Cerebellar cortex (tissue), 1 donor: ENCODE data around the gene FBXL17.
A peak's percentile ranks its signal among the peaks of the same experiment; 100 is the strongest.

ENCODE experiments used
- DNase-seq: peaks from one replicate; pipeline ENCODE4 v3.0.0-alpha.2; 2015; ENCODE audit warnings: low spot score

Gene FBXL17

DNA sequence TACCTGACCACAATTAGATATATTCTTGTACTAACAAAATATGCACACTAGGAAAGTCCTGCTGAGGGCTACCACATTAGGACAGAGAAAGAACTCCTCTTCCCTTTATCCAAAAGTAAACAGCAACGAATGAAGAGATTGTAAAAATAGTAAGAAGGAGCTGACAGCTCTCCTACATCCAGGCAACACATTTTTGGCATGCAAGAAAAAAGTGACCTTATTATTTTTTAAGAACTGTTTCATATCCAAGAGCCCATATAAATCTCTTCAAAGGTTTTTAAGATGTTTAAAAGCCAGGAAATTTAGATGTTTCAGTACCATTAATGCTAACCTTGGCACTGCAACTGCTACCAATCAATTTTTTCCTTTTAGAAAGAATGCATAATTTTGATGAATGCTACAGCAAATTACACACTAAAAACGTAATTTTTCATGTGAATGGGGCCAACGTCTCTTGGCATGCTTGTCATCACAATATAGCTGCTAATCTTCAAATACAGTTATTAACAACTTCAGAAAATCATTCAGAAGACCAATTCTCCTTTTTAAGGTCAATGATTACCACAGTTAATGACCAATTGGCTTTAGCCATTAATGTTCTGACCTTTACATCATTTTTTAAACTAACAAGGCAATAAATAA lies 132.0 kb downstream of the FBXL17 start:
- DNase-seq = no peak

DNA sequence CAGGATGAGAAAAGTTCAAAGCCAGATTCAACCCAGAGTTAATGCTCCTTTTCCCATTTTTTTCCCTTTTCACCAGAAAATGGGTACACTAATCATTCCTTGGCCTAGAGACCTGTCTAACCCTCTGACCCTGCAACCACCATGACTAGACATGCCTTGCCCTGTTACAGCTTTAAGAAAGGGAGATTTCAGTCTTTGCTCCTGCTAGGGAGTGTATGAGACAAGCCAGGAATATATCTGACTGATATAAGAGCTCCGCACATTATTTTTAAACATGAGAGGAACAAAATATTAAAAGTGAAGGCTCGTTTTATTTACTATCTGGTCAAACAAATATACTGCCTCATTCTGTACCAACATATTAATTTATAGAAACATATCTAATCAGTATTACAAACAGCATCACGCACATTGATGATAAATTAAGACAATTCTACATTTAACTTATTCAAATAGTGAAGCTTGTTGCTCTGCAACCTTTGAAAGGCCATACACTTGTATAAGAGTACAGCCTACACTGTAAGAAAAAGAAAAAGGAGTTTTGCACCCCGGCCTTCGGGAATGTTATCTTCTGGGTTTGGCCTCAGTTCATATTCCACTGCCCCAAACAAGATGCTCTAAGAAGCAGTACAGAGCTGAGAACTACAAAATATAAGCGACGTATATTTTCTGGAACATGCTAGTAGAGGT lies 132.7 kb downstream of the FBXL17 start:
- DNase-seq = no peak

DNA sequence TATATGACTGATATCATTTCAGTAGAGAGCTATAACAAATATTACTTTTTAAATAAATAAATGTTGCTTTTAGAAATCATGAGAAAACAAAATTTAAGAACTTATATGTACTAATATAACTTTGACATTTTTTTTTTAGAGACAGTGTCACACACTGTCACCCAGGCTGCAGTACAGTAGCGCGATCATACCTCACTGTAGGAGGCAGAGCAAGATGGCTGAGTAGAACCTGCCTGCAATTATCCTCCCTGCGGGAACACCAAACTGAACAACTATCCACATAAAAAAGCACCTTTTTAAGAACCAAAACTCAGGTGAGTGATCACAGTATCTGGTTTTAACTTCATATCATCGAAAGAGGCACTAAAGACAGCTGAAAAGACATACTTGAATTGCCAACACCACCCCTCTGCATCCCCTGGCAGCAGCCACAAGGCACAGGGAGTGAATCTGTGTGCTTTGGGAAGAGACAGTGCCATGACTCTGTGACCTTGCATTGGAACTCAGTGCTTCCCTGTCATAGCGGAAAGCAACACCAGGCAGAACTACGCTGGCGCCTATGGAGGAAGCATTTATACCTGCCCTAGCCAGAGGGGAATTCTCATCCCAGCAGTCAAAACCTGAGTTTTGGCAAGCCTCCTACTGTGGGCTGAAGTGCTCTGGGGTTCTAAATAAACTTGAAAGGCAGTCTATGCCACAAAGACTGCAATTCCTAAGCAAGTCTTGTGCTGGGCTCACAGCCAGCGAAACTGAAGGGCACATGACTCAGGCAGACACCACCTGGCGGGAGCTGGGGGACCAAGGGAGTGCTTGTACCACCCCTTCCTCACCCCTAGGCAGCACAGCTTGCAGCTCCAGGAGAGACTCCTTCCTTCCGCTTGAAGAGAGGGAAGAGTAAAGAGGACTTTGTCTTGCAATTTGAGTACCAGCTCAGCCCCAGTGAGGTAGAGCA lies 142.7 kb downstream of the FBXL17 start:
- DNase-seq = no peak

DNA sequence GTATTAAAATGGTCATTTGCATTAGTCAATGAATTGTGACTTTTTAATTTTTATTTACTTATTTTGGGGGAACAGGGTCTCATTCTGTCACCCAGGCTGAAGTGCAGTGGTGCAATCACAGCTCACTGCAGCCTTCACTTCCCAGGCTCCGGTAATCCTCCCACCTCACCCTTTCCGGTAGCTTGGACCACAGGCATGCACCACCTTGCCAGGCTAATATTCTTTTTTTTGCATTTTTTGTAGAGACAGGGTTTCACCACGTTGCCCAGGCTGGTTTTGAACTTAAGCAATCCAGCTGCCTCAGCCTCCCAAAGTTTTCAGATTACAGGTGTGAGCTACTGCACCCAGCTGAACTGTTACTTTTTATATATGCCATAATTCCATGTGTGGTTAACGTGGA lies 143.4 kb downstream of the FBXL17 start:
- DNase-seq = no peak

DNA sequence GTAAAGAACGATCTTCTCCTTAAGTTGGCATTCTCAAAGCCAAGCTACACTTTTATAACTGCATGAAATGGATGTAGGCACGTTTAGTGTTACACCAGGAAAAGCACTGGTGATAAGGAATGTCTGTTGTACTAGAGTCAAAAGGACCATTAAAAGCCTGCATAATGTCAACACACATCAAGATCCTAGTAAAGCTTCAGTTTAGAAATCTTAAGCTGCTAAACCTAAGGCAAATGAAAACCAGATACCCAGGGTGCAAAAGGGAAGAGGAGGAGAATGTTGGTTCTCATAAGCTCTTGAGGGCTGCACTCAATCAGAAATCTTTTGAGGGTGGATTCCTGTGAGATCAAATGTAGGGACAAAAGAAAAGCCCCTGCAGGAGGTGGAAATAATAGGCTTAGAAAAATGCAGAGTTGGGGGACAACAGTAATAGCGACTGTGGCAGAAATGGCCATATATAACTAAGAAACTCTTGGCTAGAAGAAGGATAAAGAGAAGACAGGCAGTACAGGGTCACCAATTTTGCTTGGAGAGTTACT lies 148.2 kb downstream of the FBXL17 start:
- no peak for DNase-seq

DNA sequence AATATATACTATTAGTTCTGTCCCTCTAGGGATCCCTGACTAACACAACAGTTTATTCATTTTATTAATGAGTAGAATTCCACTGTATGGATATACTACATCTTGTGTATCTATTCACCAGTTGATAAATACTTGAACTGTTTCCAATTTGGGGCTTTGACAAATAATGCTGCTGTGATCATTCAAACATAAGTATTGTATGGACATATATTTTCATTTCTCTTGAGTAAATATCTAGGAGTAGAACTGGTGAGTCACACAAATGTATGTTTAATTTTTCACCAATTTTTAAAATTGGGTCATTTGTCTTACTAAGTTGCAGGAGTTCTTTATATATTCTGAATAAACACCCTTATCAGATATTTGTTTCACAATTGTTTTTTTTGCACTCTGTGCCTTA lies 149.1 kb downstream of the FBXL17 start:
- DNase-seq = no peak

DNA sequence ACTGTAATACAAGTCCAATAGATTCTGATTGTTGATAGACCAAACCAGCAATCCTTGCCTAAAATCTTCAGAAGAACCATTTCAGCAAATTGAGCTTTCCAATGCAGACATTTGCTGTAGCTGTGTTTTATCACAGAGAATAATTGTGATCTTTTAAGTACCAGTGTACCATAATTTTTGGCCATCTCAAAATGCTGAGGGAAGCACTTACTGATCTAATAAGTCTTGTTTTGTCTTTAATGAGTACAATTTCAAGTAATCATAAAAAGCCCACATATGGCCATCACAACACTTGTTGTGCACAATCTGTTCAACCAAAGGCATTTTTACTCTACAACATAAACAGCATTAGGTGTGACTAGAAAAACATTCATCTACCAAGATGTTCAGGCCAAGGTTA lies 159.9 kb downstream of the FBXL17 start:
- DNase-seq = no peak

DNA sequence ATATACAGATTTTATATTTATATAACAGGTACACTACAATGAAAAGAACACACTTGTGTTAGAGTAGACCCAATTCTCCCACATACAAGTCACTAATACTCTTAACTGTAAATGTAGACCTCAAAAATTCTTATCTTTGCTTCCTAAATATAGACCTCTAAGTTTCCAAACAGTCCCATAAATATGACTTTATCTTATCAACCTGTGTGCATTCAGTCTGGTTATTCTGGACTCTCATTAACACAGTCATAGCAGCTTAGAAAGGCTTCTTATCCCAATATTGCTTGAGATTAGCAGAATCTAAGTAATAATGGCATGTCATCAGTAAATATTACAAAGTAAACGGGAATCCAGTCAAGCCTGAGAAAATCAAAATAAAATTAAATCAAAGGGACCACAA lies 161.1 kb downstream of the FBXL17 start:
- DNase-seq = no peak

DNA sequence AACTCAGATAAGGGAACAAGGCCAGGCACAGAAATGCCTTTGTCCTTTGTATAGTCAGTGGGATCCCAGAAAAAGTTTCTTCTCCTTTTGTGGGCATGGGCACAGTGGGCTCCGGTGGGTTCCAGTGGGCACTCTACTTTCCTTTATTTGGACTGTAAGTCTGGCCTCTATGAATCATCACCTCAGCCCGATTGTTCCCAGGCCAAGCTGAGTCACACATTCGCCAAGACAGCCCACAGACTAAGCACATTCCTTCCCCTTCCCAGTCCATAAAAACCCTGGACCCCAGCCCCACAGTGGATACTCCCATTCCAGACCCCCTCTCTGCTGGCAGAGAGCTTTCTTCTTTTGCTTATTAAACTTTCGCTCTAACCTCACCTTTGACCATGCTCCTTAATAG lies 165.0 kb downstream of the FBXL17 start:
- DNase-seq = no peak

DNA sequence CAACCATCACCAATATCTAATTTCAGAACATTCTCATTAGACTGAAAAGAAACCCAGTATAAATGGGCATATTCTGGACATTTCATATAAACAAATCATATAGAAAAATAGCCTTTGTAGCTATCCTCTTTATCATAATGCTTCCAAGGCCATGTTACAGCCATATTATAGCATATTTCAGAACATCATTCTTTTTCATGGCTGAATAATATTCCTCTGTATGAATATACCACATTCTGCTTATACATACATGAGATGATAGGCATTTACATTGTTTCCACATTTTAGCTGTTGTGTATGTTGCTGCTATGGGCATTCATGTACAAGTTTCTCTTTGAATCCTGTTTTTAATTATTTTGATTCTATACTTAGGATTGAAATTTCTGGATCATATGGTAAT lies 167.0 kb downstream of the FBXL17 start:
- no peak for DNase-seq

DNA sequence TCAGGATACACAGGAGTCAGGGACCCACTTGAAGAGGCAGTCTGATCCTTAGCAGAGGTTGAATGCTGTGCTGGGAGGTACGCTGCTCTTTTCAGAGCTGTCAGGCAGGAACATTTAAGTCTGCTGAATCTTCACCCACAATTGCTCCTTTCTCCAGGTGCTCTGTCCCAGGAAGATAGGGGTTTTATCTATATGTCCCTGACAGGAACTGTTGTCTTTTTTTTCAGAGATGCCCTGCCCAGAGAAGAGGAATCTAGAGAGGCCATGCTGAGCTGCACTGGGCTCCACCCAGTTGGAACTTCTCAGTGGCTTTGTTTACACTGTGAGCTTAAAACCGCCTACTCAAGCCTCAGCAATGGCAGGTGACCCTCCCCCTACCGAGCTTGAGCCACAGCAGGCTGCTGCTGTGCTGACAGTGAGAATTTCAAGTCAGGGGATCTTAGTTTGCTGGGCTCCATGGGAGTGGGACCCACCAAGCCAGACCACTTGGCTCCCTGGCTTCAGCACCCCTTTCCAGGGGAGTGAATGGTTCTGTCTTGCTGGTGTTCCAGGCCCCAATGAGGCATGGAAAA lies 169.0 kb downstream of the FBXL17 start:
- DNase-seq = no peak

DNA sequence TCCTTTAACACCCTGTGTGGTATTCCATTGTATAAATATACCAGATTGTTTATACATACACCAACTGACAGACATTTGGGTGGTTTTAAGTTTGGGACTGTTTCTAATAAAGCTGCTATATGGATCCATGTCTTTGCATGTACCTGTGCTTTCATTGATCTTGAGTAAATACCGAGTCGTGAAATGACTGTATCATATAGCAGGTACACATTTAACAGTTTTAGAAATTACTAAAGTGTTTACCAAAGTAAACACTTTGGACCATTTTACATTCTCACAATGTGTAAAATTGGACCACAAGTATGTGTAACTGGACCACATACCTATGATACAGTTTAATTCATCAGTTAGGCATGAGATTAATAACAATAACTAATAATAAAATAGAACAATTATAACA lies 175.2 kb downstream of the FBXL17 start:
- no peak for DNase-seq

DNA sequence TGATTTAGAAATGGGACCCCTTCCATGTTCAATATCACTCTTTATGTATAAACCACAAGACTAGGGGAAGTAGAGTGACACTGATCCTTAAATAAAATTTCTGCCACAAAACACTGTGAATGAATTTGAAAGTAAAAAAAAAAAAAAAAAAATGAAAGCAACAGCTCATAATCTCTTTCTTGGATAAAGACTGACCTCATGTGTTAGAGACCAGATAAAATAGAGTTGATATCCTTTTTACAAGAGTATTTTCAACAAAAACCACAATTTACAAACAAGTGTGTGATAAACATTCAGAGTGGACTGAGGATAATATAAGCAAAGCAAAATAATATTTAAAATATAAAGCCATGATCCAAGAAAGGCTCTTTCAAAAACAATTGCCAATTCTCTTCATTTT lies 180.2 kb downstream of the FBXL17 start:
- no peak for DNase-seq

DNA sequence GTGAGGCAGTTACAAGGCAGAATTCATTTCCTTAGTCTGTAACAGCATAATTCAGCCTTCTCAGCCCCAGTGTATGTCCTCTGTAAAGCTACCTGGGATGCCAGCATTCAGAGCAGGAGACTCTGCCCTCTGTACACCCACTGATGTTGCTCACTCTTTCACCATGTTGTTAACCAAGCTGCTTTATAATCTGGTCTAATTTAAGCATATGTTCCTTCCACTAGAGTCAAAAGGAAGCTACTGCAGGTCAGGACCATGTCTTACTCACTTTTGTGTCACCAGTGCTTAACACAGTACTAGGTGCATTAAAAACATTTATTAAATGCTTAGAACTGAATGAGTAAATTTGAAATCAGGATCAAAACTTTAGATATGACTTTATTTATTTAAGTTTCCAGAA lies 185.6 kb downstream of the FBXL17 start:
- DNase-seq = no peak

DNA sequence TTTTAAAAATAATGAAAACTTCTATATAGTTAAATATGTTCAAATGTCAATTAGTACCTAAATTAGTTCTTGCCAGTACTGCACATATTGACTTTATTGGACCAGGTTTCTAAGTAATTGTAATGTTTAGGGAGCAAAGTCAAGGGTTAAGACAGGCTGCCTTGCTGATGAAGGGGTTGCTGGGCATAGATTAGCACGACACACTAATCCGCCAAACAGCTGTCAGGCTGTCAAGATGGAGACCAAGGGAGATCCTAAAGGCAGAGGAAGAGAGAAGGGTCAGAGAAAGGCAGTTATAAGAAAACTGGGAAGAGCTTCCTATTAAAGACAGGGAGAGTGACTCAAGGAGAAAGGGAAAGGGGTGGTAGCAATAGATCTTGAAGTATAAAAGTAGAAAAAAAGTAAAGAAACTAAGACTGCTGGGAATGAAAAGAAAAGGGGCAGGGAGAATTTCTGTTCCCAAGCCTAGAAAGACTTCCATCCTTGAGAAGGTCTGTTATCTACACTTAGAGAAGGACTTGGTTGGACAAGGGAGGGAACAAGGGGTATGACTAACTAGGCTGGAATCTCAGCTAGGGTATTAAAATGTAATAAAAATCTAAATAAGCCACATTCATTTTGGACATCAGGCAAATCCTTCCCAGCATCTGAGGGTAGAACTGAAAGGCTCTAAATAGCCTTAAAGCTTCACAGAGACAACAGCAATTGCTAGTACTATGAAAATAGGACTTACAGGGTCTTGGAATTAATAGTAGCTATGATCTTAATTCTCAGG lies 188.7 kb downstream of the FBXL17 start:
- DNase-seq = no peak

DNA sequence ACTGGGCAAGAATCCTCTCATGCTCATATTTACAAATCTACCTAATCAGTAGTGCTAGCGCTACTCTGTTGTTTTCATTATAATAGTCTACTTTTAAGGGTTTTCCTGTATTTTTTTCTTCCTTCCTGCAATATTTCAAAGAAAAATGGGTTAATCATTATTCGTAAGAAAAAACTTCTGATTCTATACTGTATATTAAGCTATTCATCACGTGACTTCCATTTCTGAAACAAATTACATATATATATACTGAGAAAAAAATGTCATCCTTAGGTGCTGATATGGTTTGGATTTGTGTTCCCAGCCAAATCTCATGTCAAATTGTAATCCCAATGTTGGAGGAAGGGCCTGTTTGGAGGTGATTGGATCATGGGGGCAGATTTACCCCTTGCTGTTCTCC lies 197.0 kb downstream of the FBXL17 start:
- no peak for DNase-seq

DNA sequence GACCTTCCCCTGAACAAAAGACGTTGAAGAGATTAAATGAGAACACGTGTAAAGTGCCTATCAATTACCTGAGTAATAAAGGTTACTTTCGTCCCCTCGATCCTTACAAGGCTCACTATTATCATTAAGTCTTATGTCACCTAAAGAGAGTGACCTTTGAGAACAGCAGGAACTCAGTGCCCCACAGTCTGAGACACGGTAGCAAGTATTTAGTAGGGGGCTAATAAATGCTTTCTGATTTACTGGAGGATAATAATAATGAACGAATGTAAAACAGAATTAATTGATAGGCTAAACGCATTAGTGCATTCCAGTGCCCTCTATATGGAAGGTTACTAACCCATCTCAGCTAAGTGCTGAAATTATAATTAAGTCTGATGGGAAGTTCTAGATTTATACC lies 199.9 kb downstream of the FBXL17 start:
- DNase-seq = no peak

DNA sequence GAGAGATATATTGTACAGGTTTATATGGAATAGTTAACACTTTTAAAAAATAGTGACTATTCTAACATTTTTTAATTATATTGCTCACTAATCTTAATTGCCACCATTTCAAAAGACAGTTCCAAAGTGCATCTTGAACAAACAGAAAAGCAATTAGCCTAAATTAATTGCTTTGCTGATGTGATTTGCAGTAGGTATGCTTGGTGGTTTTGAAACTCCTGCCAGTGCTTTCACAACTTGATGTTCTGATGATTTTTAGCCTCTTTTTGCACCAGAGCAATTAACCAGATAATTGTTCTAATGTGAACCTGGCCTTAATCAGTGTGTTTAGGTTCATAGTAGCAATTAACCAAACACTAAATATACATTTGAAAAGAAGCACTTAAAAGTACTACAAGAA lies 207.6 kb downstream of the FBXL17 start:
- no peak for DNase-seq

DNA sequence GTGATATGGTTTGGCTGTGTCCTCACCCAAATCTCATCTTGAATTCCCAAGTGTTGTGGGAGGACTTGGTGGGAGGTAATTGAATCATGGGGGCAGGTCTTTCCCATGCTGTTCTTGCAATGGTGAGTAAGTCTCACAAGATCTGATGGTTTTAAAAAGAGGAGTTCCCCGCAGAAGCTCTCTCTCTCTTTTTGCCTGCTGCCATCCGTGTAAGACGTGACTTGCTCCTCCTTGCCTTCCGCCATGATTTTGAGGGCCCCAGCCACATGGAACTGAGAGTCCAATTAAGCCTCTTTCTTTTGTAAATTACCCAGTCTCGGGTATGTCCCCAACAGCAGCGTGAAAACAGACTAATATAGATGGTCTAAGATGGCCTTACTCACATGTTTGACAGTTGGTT lies 210.1 kb downstream of the FBXL17 start:
- DNase-seq = no peak

DNA sequence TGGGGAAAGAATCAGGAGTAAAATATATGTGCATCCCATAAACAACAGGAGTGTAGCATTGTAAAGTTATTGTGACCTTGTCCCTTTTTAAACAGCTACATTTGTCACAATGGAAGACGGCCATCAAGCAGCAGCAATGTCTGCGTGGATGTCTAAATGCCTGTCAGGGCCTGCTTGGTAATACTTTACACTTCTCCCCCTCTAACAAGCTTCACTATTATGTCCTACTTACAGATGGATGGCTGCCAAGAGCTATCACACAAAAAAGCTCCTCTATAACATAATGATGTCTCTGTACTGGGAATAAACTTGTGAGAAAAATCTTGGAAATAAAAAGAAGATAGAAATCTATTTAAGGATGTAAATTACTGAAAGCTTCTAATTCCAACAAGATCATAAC lies 213.0 kb downstream of the FBXL17 start:
- DNase-seq = peak; percentile 37

DNA sequence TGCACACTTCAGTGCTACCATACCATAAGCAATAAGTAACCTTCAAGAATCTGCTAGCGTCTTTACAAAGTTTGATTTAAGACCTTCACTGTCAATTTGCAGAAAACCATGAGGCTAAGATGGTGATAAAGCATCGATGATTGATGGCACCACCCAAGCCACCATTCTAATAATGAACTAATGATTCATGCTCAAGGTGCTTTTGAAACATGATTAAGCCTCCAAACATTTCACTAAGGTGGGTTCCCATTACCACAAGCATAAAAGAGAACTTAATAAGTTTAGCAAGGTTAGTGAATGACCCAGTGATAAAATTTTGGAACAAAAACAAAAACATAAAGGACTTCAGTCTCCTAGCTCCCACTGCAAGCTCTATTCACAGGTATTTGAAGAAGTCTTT lies 214.7 kb downstream of the FBXL17 start:
- DNase-seq = no peak

DNA sequence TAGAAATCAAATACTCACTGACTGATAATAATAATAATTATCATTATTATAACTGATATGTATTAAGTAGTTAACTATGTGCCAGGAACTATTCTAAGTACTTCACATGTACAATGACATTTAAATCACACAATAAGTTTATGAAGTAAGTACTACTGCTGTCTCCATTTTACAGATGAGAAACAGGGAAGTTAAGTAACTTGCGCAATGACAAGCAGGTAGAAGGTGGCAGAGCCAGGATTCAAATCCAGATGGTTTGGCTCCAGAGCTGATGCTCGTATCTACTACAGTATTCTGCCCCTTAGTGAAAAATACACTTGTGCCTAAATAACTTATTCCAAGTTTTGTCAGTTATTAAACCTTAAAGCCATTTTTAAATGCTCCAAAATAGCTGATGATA lies 217.3 kb downstream of the FBXL17 start:
- no peak for DNase-seq
